A204.1 (cell line): ENCODE results near the gene MT1M.
A peak's percentile ranks its signal among the peaks of the same experiment; 100 is the strongest.
"Not testable (repeated sequence)": the region's sequence is repeated elsewhere in the genome, so short reads cannot be mapped to it uniquely, and the experiment has no call there.

Experiments
- FAIRE-seq: peaks from 2 replicates; lab custom pipeline; 2012; peaks lifted over from hg19 to GRCh38; lab: Jason Lieb, UNC

MT1M gene

GRCh38 chr16:56652600-56652999, 20.1 kb downstream of the MT1M start:
- FAIRE-seq, result no peak

- FAIRE-seq, result no peak
Measured at GRCh38 chr16:56653218-56653617, 20.8 kb downstream of the MT1M start.

- no peak for FAIRE-seq
Measured at GRCh38 chr16:56657555-56658326, 25.3 kb downstream of the MT1M start, which contains the start of gene MT1F. TSS of gene MT1F (plus strand) at chr16:56657959. CDS start at chr16:56658059, 100 bp downstream.

GRCh38 chr16:56658327-56658875, 25.9 kb downstream of the MT1M start:
- FAIRE-seq, result no peak

DNA sequence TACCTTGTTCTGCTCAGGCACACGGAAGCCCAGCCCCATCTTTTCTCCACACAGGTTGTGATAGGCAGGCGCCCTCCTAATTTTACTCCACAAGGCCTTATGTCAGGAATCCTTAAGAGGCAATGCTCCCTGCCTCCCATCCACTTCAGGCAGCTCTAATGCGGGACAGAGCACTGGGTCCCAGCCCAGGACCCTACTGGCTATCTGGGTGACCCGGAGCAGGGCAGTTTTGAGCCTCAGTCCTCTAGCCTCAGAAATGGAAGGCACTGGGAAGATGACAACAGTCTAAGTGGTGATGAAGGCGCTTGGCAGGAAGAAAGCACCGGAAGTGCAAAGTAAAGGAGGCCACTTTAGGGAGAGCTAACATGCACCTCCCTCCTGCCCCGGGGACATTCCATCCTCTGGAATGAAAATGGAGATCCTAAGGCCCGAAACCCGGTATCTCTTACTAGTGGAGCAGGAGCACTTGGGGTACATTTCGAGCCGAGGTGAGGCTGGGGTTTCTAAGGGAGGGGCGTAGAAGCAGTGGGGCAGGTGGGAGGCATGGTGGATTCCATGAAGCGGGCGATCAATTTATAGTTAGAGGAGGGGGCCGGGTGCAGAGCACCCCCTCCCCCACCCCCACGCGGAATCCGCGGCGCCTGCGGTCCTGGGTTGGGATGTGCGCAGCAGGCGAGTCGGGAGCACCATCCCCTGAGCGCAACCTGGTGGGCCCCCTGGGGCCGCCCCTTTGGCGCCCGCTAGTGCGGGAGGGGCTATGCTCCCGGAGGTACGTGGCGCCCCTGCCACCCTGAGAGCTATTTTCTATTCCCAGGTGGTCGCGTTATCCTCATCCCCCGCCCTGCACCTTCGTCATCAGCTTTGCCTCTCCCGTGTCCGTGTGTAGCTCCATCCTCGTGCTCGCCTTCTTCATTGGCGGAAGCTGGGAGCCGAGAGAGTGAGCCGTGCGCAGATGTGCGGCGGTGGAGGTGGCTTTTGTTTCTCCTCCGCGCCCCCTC, 30.2 kb downstream of the MT1M start:
- FAIRE-seq, result no peak

DNA sequence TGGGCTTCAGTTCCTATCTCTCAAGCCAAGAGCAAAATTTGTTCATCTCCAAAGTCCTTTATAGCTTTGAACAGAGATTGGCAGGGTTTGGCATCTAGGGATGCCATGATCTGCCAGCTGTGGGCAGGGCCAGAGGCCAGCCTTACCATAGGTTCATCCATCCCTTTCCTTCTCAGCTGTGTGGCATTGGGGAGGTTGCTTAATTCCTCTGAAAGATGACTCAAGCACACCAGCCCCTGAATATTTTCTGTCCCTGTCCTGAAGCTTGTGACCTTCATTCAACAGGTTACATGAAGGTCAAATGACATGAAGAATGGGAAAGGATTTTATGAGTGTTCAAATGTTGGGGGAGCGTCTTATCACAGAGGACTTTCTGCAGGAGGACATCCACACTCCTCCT, 32.0 kb downstream of the MT1M start:
- FAIRE-seq, result no peak

DNA sequence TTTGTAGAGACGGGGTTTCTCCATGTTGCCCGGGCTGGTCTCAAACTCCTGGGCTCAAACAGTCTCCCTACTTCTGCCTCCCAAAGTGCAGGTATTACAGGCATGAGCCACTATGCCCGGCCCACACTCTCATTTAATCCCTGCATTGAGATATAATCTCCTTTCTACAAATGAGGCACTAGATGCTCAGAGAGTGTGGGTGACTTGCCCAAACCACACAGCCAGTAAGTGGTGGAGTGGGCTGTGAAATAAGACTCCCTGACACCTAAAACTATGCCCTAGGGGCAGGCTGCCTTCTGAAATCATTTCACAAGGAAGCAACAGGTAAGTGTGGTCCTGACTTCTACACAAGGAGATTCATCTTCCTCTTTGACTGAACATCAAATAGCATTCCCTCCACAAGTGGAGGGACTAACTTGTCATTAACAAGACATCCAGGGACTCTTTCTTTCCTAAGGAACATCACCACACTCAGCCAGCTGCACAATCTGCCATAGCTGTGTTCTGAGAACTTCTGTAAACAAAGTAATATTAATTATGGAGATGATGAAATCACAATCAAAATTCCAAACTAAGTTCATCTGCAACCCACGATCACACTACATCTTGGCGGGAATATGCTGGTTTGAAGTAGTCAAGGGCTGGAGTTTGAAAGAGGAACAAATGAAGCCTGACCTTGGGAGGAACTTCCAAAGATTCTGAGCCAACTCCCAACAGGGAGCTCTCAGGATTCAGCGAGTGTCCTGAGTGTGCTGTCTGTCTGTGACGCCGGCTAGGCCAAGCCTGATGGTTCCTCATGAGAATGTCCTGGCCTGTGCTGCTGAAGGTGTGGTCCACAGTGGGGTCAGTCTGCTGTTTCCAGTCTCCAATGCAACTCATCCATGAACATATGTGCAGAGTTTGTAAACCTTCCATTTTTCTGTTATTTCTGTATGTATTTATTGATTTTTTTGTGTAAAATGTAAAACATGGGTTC, 33.1 kb downstream of the MT1M start:
- FAIRE-seq, result not testable (repeated sequence)

DNA sequence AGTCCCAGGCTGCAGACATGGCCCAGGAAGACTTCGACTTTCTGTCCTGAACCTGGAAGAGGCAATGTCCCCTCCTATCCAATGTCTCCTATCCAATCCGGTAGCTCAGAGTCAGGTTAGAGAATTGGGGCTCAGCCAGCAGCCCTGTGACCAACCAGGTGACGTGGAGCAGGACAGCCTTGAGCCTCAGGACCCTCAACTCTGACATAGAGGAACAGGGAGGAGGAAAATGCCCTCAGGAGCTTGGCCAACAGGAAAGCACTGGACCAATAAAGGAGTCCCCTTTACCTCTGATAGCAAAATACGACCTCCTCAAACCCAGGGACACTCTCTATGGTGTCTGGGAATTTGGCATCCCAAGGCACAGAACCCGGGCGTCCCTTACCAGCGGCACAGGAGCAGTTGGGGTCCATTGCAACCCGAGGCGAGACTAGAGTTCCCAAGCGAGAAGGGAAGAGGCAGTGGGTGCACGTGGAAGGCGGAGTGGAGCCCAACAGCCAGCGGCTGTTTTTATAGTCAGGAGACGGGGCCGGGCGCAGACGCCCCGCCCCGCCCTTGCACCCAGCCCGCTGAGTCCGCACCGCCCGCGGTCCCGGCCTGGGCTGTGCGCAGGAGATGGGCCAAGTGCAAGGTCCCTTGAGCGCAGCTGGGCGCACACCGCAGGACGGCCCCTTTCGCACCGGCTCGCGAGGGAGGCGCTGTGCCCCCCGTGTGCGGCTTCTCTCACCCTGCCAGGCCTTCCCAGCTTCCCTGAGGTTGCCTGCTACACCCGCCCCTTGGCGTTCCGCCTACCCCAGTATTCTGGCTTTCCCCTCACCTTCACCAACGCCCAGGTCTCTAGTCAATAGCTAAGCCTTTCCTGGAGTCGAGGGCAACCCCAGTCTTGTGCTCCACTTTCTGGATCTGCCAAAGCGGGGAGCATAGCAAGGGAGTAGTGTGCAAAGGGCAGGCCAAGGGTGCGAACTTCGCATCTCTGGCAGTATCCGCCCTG, 35.4 kb downstream of the MT1M start, which contains the start of gene MT1G:
Gene MT1G, minus strand, starts transcription at position 485 of the 991 bp plus-strand sequence. Its CDS starts 72 bp downstream, at position 413.
- FAIRE-seq, result no peak

DNA sequence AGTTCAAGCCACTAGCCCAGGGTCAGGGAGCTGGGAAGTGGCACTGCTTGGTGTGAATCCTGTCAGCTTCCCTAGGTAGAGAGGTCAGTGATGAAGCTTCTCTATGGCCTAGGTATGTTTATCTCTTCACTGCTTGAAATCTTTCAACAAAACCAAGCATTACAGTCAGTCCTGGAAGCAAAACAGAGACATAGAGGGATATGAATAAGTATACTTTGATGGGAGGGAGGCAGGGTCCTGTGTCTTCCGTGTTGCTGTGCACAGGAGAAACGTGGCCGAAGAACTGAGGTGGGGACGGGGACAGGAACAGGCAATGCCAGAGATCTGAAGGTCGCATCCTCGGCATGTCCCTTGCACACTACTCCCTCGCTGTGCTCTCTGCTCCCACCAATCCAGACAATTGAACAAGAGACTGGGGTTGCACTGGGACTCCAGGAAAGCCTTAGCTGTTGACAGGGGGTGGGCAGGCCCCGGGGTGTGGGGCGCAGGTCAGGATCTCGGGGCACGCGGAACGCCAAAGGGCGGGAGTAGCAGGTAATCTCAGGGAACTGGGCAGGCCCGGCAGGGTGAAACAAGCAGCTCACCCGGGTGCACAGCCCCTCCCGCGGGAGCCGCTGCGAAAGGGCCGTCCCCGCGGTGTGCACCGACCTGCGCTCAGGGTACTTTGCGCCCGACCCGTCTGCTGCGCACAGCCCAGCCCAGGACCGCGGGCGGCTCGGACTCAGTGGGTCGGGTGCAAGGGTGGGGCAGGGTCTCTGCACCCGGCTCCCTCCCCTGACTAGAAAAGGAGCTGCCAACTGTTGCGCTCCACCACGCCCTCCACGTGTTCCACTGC, 36.8 kb downstream of the MT1M start, which contains the start of gene MT1H:
Gene MT1H, plus strand, starts transcription at position 810 of the 835 bp plus-strand sequence. CDS start 71 bp downstream, outside the sequence.
- FAIRE-seq, result no peak

DNA sequence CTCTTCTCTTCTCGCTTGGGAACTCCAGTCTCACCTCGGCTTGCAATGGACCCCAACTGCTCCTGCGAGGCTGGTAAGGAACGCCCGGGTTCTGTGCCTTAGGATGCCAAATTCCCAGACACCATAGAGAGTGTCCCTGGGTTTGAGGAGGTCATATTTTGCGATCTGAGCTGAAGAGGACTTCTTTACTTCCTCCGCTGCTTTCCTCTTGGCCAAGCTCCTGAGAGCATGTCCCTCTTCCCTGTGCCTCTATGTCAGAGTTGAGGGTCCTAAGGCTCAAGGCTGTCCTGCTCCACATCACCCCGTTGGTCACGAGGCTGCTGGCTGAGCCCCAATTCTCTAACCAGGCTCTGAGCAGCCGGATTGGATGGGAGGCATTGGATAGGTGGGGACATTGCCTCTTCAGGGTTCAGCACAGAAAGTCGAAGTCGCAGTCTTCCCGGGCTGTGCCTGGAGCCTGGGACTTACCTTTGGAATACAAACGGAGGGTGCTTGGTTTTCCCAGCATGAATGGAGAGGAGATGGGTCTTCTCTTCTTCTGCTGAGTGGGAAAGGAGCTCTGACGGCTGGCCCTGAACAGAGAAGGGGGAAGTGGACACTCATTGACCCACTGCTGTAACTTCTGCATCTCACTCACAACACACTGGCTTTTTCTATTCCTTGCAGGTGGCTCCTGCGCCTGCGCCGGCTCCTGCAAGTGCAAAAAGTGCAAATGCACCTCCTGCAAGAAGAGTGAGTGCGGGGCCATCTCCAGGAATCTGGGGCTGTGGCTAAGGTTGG, 37.6 kb downstream of the MT1M start:
- no peak for FAIRE-seq

DNA sequence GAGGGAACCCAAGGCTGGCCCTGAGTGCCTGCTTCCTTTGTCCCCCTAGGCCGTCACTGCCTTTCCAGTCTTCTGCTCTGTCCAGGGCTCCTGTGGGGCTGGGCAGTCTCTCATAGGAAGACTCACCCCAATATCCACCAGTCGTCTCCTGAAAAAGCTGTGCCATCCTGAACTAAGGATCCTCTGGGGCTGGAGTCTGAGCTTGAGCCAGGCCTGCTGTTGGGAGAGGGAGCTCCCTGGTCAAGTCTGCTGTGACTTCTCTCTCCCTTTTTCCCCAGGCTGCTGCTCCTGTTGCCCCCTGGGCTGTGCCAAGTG, 38.1 kb downstream of the MT1M start:
- no peak for FAIRE-seq

DNA sequence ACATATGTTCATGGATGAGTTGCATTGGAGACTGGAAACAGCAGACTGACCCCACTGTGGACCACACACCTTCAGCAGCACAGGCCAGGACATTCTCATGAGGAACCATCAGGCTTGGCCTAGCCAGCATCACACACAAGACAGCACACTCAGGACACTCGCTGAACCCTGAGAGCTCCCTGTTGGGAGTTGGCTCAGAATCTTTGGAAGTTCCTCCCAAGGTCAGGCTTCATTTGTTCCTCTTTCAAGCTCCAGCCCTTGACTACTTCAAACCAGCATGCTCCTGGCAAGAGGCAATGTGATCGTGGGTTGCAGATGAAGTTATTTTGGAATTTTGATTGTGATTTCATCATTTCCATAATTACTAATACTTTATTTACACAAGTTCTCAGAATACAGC, 39.2 kb downstream of the MT1M start:
- not testable (repeated sequence) for FAIRE-seq

DNA sequence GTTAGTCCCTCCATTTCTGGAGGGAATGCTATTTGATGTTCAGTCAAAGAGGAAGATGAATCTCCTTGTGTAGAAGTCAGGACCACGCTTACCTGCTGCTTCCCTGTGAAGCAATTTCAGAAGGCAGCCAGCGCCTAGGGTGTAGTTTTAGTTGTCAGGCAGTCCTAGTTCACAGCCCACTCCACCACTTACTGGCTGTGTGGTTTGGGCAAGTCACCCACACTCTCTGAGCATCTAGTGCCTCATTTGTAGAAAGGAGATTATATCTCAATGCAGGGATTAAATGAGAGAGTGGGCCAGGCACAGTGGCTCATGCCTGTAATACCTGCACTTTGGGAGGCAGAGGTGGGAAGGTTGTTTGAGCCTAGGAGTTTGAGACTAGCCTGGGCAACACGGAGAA, 39.7 kb downstream of the MT1M start:
- FAIRE-seq, result not testable (repeated sequence)

DNA sequence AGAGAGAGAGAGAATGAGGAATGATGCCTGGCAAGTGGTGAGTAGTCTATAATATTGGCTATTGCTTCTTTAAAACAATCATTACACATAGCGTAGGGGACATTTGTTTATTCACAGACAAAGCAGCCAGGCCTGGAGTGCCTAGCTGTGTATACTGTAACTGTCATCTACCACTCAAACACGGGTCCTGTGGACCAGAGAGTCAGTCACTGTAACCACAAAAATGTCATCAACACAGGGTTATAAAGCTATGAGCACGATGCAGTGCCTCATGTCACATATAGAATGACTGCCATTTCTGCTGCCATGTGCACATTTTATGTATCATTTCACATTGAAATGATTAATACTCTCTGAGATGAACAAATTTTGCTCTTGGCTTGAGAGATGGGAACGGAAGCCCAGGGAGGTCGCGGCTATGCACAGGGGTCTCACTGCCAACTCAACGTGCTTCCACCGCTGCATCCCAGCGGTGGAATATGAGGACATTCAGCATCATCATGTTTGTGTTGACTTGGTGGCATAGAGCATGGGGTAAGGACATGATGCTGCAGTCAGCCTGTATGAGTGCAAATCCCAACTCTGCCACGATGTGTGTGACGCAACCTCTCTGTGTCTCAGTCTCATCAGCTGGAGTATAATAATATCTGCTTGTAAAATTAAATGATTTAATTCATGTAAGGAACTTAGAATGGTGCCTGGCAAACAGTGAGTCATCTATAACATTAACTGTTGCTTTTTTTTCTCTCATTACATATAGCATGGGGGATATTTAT, 40.5 kb downstream of the MT1M start:
- no peak for FAIRE-seq

GRCh38 chr16:56673921-56674320, 41.5 kb downstream of the MT1M start:
- peak; percentile 37 for FAIRE-seq

DNA sequence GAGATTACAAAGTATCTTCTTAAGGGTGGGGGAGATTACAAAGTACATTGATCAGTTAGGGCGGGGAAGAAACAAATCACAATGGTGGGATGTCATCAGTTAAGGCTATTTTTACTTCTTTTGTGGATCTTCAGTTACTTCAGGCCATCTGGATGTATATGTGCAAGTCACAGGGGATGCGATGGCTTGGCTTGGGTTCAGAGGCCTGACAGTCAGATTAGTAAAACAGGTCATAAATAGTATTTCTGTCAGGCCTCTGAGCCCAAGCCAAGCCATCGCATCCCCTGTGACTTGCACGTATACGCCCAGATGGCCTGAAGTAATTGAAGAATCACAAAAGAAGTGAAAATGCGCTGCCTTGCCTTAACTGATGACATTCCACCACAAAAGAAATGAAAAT, 42.1 kb downstream of the MT1M start:
- FAIRE-seq, result not testable (repeated sequence)

DNA sequence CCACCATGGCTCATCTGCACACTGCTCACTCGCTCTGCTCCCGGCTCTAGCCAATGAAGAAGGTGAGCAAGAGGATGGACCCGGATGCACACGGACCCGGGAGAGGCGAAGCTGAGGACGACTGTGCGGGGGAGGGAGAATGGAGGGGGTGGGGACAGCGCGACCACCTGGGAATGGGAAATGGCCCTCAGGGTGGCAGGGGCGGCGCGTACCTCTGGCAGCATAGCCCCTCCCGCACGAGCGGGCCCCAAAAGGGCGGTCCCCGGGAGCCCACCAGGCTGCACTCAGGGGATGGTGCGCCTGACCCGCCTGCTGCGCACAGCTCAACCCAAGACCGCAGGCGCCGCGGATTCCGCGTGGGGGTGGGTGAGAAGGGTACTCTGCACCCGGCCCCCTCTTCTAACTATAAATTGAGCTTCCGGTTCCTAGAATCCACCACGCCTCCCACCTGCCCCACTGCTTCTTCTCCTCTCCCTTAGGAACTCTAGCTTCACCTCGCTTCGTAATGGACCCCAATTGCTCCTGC, 43.3 kb downstream of the MT1M start:
- FAIRE-seq, result no peak
